Mesothelial cell of epicardium (in vitro differentiated cells): ENCODE measurements around the gene OCRL. TPM values are rescaled to one million over a fixed set of nuclear protein-coding genes. Genes with fewer than 3 reads are reported as not detected.
A peak's percentile ranks its signal among the peaks of the same experiment; 100 is the strongest.

Experiments
- DNase-seq, 2 experiments: peaks; one replicate each; pipeline ENCODE4 v3.0.0; 2021; ENCODE audit warnings: low spot score in 2 of 2; ENCODE audit not compliant: unreplicated experiment in 2 of 2
- H3K27ac Mint-ChIP-seq: 2 replicates; pipeline ENCODE4 v1.8.0; 2021; ENCODE audit warnings: mixed read lengths
- H3K27me3 Mint-ChIP-seq: 2 replicates; pipeline ENCODE4 v1.8.0; 2021; ENCODE audit warnings: low read depth, mixed read lengths
- H3K36me3 Mint-ChIP-seq: 2 replicates; pipeline ENCODE4 v1.8.0; 2021; ENCODE audit warnings: mixed read lengths
- H3K4me1 Mint-ChIP-seq: 2 replicates; pipeline ENCODE4 v1.8.0; 2021; ENCODE audit warnings: mixed read lengths
- H3K4me3 Mint-ChIP-seq: 2 replicates; pipeline ENCODE4 v1.8.0; 2021; ENCODE audit warnings: mild to moderate bottlenecking, moderate library complexity, mixed read lengths
- H3K9me3 Mint-ChIP-seq: 2 replicates; pipeline ENCODE4 v1.8.0; 2021; ENCODE audit warnings: mixed read lengths
- CTCF ChIP-seq: fragments of 200-600 bp; sonication (generic); IDR thresholded peaks from one replicate; pipeline ENCODE4 v1.5.0; 2021; ENCODE audit warnings: antibody characterized with exemption; ENCODE audit not compliant: unreplicated experiment
- total RNA-seq: library from RNA; stranded (reverse); gene quantifications from 3 replicates; pipeline ENCODE4 v1.2.1, GENCODE V29; 2021

The OCRL gene
- total RNA-seq, 1 donor from 2014 or later: 49.0 TPM

DNA sequence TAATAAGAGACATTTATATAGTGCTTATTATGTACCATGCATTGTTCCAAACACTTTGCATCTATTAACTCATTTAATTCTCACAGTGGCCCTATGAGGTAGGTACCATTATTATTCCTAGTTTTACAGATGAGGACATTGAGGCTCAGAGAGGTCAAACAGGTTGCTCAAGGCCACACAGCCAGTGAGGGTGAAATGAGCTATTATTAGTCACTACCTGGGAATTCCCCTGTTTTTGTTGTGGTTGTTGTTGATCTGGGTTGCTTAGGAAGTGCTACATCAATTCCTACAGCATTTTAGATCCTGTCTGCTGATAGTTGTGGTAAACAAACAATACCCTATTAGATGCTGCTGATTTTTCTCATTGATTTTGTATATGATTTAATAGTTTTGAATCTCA, 73.5 kb downstream of the OCRL start:
- TF ChIP-seq CTCF: no peak
- peaks cover 4% of the 10 kb centered on the region for H3K9me3 Mint-ChIP-seq
- DNase-seq: no peak
- H3K4me1 Mint-ChIP-seq: peaks cover 10% of the 10 kb centered on the region
- no peaks in the 10 kb centered on the region for H3K27me3 Mint-ChIP-seq
- H3K27ac Mint-ChIP-seq: no peak overlapping the region
- no peaks in the 10 kb centered on the region for H3K36me3 Mint-ChIP-seq
- H3K4me3 Mint-ChIP-seq: no peak overlapping the region

- no peaks in the 10 kb centered on the region for H3K27me3 Mint-ChIP-seq
- no peak overlapping the region for H3K27ac Mint-ChIP-seq
- DNase-seq: no peak
- no peak for TF ChIP-seq CTCF
- H3K36me3 Mint-ChIP-seq: no peaks in the 10 kb centered on the region
- peaks cover 10% of the 10 kb centered on the region for H3K4me1 Mint-ChIP-seq
- no peak overlapping the region for H3K4me3 Mint-ChIP-seq
- H3K9me3 Mint-ChIP-seq: peaks cover 7% of the 10 kb centered on the region
Observed at GRCh38 chrX:129614481-129615255, 74.6 kb downstream of the OCRL start.

DNA sequence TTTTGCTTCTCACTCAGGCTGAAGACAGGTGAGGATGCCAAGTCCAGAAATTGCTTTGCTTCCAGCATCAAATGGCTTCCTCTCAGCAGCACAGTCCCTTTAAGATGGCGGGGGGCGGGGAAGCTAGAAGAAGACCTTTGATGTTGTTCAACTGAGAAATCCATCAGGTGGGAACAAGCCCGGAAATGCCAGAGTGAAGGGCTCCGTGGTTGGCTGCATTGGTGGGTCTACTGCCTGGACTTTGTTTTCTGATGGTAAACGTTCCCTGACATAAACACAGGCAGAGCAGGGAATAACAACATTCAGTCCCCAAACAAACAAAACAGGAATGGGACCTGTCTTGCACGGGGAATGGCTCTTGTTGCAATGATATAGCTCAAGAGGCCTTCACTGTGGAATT, 77.4 kb downstream of the OCRL start:
- DNase-seq: no peak
- no peak for TF ChIP-seq CTCF
- Mint-ChIP-seq H3K27me3 (no peaks in the 10 kb centered on the region), H3K9me3 (peaks cover 12% of the 10 kb centered on the region), H3K27ac (no peak overlapping the region), H3K4me1 (peaks cover 10% of the 10 kb centered on the region), H3K36me3 (no peaks in the 10 kb centered on the region), H3K4me3 (no peak overlapping the region)

GRCh38 chrX:129618997-129619396, 78.9 kb downstream of the OCRL start:
- Mint-ChIP-seq H3K9me3 (peaks cover 16% of the 10 kb centered on the region), H3K27me3 (no peaks in the 10 kb centered on the region), H3K4me1 (peaks cover 11% of the 10 kb centered on the region), H3K27ac (no peak overlapping the region), H3K4me3 (no peak overlapping the region), H3K36me3 (no peaks in the 10 kb centered on the region)
- no peak for DNase-seq
- no peak for TF ChIP-seq CTCF

DNA sequence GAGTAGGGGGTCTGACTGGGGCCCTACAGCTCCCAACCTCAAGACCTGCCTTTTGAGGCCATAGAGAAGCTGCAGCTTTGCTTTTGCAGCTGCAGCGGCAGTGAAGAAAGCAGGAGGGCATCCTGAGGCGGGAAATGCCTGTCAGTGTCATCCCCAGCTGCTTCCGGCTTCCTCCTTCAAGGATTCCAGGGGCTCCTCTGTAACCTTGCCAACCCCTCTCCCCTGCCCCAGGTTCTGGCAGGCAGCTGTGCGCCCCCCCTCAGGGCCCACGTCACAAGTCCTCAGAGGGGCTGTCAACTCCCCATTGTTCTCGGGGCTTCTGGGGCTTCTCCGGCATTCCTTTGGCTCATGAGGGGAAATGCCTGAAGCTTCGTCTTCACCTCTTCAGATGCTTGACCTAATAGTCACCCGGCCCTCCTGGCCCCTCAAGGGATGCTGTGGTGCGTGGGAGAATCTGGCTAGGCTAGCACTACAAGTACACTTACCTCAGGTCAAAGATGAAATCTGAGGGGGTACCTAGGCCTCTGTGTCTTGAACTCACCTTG, 82.8 kb downstream of the OCRL start:
- peak overlapping the region; percentile 85 for H3K27ac Mint-ChIP-seq
- no peak for TF ChIP-seq CTCF

More for the DNA sequence above, 82.8 kb downstream of the OCRL start:
- Mint-ChIP-seq H3K36me3 (peaks cover 1% of the 10 kb centered on the region), H3K4me1 (peaks cover 10% of the 10 kb centered on the region), H3K9me3 (peaks cover 46% of the 10 kb centered on the region), H3K27me3 (no peaks in the 10 kb centered on the region), H3K4me3 (no peak overlapping the region)
- DNase-seq: peak in 1 of 2 experiments; percentile 49
